ENCODE measurements around the gene S1PR1. TPM values are rescaled to one million over a fixed set of nuclear protein-coding genes. Genes with fewer than 3 reads are reported as not detected.
"Not testable (repeated sequence)": the region's sequence is repeated elsewhere in the genome, so short reads cannot be mapped to it uniquely, and the experiment has no call there.

Gene S1PR1
- total RNA-seq: 15.2 TPM

DNA sequence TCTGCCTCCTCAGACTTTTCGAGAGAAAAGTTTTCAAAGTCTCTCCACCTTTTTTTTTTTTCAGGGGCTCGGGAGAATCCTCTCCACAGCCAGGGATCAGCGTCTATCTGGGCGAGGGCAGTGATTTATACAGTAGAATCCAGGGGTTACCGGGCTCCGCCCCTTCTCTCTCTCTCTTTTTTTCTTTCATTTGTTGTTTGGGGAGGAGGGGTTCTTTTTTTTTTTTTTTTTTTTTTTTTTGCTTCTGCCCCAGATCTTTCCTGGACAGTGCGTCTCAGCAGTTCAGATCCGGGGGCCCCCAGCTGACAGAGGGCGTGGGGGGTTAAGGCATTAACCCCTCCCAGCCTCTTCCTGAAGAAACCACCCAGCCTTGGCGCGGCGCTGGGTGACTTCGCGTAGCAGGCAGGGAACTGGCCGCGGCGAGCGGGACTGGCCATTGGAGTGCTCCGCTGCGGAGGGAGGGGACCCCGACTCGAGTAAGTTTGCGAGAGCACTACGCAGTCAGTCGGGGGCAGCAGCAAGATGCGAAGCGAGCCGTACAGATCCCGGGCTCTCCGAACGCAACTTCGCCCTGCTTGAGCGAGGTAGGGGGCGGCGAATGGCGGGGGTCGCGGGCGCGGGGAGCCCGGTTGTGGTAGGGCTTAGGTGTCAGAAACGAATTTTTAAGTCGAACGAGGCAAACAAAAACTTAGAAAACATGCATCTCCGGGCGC lies at the start of gene S1PR1:
TSS of gene S1PR1 (plus strand) at position 504 of the 713 bp plus-strand sequence. CDS start 1,966 bp downstream, outside the sequence.
- DNase-seq: peak; percentile 56

GRCh38 chr1:101187297-101187696 lies 49.5 kb upstream of the S1PR1 start:
- DNase-seq: no peak

- DNase-seq: no peak
These were observed 48.5 kb upstream of the S1PR1 start for GRCh38 chr1:101188331-101188730.

DNA sequence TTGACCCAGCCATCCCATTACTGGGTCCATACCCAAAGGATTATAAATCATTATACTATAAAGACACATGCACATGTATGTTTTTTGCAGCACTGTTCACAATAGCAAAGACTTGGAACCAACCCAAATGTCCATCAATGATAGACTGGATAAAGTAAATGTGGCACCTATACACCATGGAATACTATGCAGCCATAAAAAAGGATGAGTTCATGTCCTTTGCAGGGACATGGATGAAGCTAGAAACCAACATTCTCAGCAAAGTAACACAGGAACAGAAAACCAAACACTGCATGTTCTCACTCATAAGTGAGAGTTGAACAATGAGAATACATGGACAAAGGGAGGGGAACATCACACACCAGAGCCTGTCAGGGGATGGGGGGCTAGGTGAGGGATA lies 47.9 kb upstream of the S1PR1 start:
- not testable (repeated sequence) for DNase-seq

DNA sequence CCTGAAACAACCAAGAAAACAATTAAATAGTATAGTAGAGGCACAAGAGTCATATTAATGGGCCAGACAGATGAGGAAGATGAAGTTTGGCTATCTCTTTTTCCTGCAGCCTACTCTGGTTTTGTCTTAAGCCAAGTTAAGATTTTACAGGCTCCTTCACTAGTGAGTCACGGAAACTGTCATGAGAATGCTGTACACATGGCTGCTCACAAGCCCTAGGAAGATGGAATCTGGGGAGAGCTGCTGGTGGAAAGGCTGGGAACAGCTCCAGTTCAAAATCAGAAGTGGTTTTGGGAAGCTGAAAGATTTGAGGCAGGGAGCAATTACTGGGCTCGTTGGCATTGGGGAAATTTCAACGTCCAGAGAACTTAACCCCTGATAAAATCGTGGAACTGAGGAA lies 46.4 kb upstream of the S1PR1 start:
- DNase-seq: no peak

DNA sequence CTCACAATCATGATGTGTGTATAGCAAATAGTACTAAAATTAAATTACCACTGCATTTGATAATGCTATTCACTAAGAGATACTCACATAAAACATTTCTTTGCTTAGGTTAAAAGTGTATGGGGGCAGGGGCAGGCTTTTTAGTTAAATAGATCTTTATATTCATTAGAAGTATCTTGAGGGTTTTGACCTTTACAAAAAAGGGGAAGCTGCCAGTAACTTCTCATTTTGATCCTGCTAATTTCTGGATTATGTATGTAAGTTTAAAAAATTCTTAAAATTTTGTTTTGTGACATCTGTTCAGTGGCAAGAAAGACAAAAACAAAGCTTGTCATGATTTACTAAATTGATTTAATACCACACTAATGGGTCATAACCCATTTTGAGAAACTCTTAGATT lies 45.8 kb upstream of the S1PR1 start:
- no peak for DNase-seq

- DNase-seq: no peak
These were observed 43.1 kb upstream of the S1PR1 start for GRCh38 chr1:101193733-101194169.

DNA sequence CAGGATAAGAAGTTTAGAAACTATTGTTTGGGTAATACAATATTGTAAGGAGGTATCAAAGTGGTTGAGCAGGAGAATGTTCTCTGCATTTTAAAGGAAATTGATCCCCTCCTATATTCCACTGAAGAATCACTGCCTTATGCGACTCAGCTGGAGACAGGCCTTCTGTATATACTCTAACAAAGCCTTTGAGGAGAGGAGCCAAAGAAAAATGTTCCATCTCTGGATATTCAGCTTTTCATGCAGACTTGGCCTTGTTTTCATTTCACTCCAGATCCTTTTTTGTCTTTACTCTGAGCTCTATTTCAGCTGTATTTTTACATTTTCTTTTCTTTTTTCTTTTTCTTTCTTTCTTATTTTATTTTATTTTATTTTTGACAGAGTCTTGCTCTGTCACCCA lies 42.1 kb upstream of the S1PR1 start:
- DNase-seq: no peak

GRCh38 chr1:101196668-101197067 lies 40.2 kb upstream of the S1PR1 start:
- no peak for DNase-seq

GRCh38 chr1:101198842-101199636 lies 37.8 kb upstream of the S1PR1 start:
- no peak for DNase-seq

GRCh38 chr1:101199637-101199982 lies 37.2 kb upstream of the S1PR1 start:
- DNase-seq: no peak

GRCh38 chr1:101200513-101200912 lies 36.3 kb upstream of the S1PR1 start:
- no peak for DNase-seq

DNA sequence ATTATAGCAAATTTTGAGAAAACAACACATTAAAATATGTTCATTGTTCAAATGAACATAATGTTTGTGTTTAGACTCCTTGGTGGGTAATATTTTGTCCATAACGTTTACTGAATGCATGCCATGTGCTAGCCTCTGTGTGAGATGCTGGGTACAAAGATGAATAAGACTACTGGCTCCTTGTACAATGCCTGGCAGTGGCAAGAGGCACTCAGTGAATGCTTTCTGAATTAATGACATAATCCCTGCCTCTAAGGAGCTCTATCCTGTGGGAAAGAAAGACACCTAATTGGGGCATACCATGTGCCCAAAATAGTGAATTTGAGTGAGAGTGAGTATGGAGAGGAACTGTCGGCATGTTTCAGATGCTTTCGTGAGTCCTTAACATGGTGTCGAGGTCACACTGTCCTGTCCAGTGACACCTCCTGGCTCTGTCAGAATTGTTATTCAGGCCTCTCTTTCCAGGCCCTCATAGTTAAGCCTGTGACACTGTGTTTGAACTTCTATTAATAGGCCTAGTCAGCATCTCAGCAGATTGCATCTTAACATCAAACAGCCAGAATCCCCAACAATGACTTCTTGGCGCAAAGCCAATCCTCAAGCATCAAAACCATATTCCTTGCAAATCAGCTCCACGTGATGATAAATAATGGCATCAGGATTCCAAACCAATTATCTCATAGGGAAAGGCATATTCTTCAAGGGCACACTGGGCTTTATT lies 32.8 kb upstream of the S1PR1 start:
- DNase-seq: peak; percentile 18

GRCh38 chr1:101205457-101205856 lies 31.4 kb upstream of the S1PR1 start:
- DNase-seq: no peak

DNA sequence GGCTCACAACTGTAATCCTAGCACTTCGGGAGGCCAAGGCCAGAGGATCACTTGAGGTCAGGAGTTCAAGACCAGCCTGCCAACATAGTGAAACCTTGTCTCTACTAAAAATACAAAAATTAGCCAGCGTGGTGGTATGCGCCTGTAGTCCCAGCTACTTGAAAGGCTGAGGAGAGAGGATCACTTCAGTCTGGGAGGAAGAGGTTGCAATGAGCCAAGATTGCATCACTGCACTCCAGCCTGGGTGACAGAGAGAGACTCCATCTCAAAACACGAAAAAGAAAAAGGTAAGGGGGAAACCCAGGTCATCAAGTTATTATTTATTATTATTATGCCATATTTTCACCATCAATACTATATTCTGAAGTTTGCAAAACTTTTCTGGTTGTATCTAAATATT lies 30.7 kb upstream of the S1PR1 start:
- not testable (repeated sequence) for DNase-seq

- DNase-seq: not testable (repeated sequence)
These were observed 29.5 kb upstream of the S1PR1 start for GRCh38 chr1:101207271-101207670.

DNA sequence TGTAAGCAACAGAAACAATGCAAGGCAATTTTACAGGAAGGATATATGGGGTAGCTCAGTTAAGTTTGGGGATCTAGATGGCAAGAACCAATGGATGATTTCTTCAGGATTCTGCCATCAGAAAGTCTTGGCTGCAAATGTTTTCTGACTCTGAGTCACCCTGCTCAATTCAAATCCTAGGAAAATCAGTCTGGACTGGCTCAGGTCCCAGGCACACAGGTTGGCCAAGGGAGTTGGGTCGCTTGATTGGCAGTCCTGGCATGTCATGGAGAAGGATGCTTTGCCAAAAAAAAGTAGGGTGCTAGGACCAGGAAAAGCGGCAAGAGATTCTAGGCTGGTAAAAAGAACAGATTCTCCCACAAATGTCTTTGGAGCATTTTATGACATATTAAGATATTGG lies 28.9 kb upstream of the S1PR1 start:
- DNase-seq: no peak

DNA sequence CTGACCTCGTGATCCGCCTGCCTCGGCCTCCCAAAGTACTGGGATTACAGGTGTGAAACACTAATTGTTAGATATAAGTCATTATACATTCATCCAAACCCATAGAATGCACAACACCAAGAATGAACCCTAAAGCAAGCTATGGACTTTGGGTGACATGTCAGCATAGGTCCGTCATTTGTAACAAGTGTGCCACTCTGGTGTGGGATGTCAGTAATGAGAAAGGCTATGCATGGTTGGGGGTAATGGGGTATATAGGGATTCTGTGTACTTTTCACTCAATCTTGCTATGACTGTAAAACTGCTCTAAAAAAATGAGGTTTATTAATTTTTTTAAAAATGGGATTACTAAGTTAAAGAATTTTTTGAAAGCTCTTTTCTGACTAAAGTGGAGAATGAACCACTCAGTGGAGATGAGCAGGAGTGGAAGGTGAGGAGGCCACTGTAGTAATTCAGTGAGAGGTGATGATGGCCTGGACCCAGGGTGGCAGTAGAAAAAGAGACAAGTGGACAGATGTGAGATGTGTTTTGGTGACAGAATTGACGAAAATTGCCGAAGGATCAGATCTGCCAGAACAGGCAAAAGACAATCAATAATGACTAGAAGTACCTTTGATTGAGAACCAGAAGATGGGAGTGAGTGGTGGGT lies 21.3 kb upstream of the S1PR1 start:
- DNase-seq: no peak

- DNase-seq: no peak
These were observed 20.2 kb upstream of the S1PR1 start for GRCh38 chr1:101216623-101217022.

- DNase-seq: no peak
These were observed 19.7 kb upstream of the S1PR1 start for GRCh38 chr1:101217148-101217547.

DNA sequence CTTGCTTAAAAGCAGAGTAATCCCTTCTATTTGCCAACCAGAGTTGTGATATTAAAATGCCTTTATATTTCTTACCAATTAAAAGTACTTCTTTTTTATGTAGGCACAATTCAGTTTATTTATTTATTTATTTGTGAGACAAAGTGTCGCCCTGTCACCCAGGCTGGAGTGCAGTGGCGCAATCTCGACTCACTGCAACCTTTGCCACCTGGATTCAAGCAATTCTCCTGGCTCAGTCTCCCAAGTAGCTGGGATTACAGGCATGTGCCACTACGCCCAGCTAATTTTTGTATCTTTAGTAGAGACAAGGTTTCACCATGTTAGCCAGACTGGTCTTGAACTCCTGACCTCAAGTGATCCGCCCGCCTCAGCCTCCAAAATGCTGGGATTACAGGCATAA lies 17.9 kb upstream of the S1PR1 start:
- not testable (repeated sequence) for DNase-seq

All from skin of body (tissue), 2 donors.